A549 (cell line): ENCODE results near the gene DYRK3.
A peak's percentile ranks its signal among the peaks of the same experiment; 100 is the strongest.

Source experiments
- BCL3 ChIP-seq: fragments of >200 bp; sonication (Bioruptor Twin); formaldehyde crosslinking; IDR thresholded peaks from 3 replicates; pipeline ENCODE4 v1.6.1; 2016
- CBX2 ChIP-seq: fragments of 200-600 bp; sonication (generic); IDR thresholded peaks from 2 replicates; pipeline ENCODE4 v1.6.1; 2016; ENCODE audit warnings: low read depth, mild to moderate bottlenecking, borderline replicate concordance
- CHD2 ChIP-seq: fragments of 150-350 bp; IDR thresholded peaks from 2 replicates; pipeline ENCODE4 v1.6.1; 2014; ENCODE audit warnings: low read length; ENCODE audit not compliant: partially characterized antibody
- CTCF ChIP-seq: fragments of >200 bp; sonication (Bioruptor Twin); formaldehyde crosslinking; IDR thresholded peaks from 3 replicates; pipeline ENCODE4 v1.5.1; 2016
- HDAC2 ChIP-seq: fragments of 200-600 bp; sonication (generic); IDR thresholded peaks from 2 replicates; pipeline ENCODE4 v1.6.1; 2016
- HMGXB4 ChIP-seq: fragments of 250-450 bp; sonication (Bioruptor Pico); IDR thresholded peaks from 2 replicates; pipeline ENCODE4 v1.5.0; 2021; ENCODE audit warnings: mild to moderate bottlenecking, moderate library complexity, borderline replicate concordance
- JUNB ChIP-seq: fragments of >200 bp; sonication (Bioruptor Twin); formaldehyde crosslinking; IDR thresholded peaks from 2 replicates; pipeline ENCODE4 v1.6.1; 2016
- KDM1A ChIP-seq: fragments of 200-600 bp; sonication (generic); IDR thresholded peaks from 2 replicates; pipeline ENCODE4 v1.6.1; 2016; ENCODE audit warnings: low read depth, mild to moderate bottlenecking
- MYC ChIP-seq: IDR thresholded peaks from 2 replicates; pipeline ENCODE4 v1.6.1; 2012; ENCODE audit warnings: mild to moderate bottlenecking, inconsistent platforms, low read length, improper control_type of control experiment, borderline replicate concordance
- POLR2A ChIP-seq: IDR thresholded peaks from 2 replicates; pipeline ENCODE4 v1.6.1; 2012; ENCODE audit warnings: mild to moderate bottlenecking, low read length
- REST ChIP-seq: fragments of 200-600 bp; sonication (generic); IDR thresholded peaks from 2 replicates; pipeline ENCODE4 v1.6.1; 2016; ENCODE audit warnings: antibody characterized with exemption, mild to moderate bottlenecking, moderate library complexity
- RFX5 ChIP-seq: fragments of 450-650 bp; IDR thresholded peaks from 2 replicates; pipeline ENCODE4 v1.7.1; 2014; ENCODE audit warnings: antibody characterized with exemption, mild to moderate bottlenecking, moderate library complexity
- TP53 ChIP-seq: fragments of 250-450 bp; sonication (Bioruptor Pico); IDR thresholded peaks from 2 replicates; pipeline ENCODE4 v1.5.0; 2021; ENCODE audit warnings: mild to moderate bottlenecking, moderate library complexity

GRCh38 chr1:206608108-206608698 lies 27.1 kb upstream of the DYRK3 start:
- TF ChIP-seq RFX5 (no peak), CHD2 (no peak), MYC (no peak), JUNB (no peak), HMGXB4 (CRISPR knock-in tag) (no peak), CTCF (peak; percentile 83), TP53 (CRISPR knock-in tag) (no peak), REST (no peak), KDM1A (no peak), POLR2A (no peak), HDAC2 (no peak), CBX2 (no peak), BCL3 (no peak)
